ENCODE measurements around the gene CD28. TPM values are rescaled to one million over a fixed set of nuclear protein-coding genes. Genes with fewer than 3 reads are reported as not detected.
"Not testable (repeated sequence)": the region's sequence is repeated elsewhere in the genome, so short reads cannot be mapped to it uniquely, and the experiment has no call there.

The CD28 gene
- total RNA-seq, 1 donor from 2014 or later = 5.5 TPM

- DNase-seq = no peak
These were observed 42.1 kb downstream of the CD28 start for GRCh38 chr2:203748331-203749126.

GRCh38 chr2:203750346-203751068 lies 44.1 kb downstream of the CD28 start:
- DNase-seq = no peak

- DNase-seq = no peak
These were observed 45.3 kb downstream of the CD28 start for GRCh38 chr2:203751685-203752271.

GRCh38 chr2:203756161-203756560 lies 49.7 kb downstream of the CD28 start:
- no peak for DNase-seq

GRCh38 chr2:203758841-203759689 lies 52.6 kb downstream of the CD28 start:
- no peak for DNase-seq

GRCh38 chr2:203759690-203760365 lies 53.4 kb downstream of the CD28 start:
- no peak for DNase-seq

- no peak for DNase-seq
These were observed 54.7 kb downstream of the CD28 start for GRCh38 chr2:203761121-203761520.

- DNase-seq = no peak
These were observed 57.0 kb downstream of the CD28 start for GRCh38 chr2:203763241-203763937.

GRCh38 chr2:203763938-203764664 lies 57.7 kb downstream of the CD28 start:
- no peak for DNase-seq

- no peak for DNase-seq
These were observed 66.2 kb downstream of the CD28 start for GRCh38 chr2:203772456-203773165.

GRCh38 chr2:203774760-203775159 lies 68.3 kb downstream of the CD28 start:
- no peak for DNase-seq

- no peak for DNase-seq
These were observed 69.2 kb downstream of the CD28 start for GRCh38 chr2:203775684-203776083.

- DNase-seq = peak; percentile 46
These were observed 70.6 kb downstream of the CD28 start for GRCh38 chr2:203777030-203777429.

- DNase-seq = not testable (repeated sequence)
These were observed 73.1 kb downstream of the CD28 start for GRCh38 chr2:203779477-203780073.

GRCh38 chr2:203780231-203780630 lies 73.8 kb downstream of the CD28 start:
- DNase-seq = no peak

- no peak for DNase-seq
These were observed 74.7 kb downstream of the CD28 start for GRCh38 chr2:203781151-203781550.

- DNase-seq = no peak
These were observed 76.0 kb downstream of the CD28 start for GRCh38 chr2:203782262-203782976.

- DNase-seq = peak; percentile 27
These were observed 77.2 kb downstream of the CD28 start for GRCh38 chr2:203783496-203784203.
